Stimulated activated CD8-positive, alpha-beta memory T cell treated with anti-CD3 and anti-CD28 coated beads, Interleukin-15, amount 100 ng/mL, for 48 hours (primary cell): ENCODE results near the gene PRDM11.
"Not testable (repeated sequence)": the region's sequence is repeated elsewhere in the genome, so short reads cannot be mapped to it uniquely, and the experiment has no call there.

Experiments
- DNase-seq, 2 donors: peaks; one replicate each; pipeline ENCODE4 v3.0.0-alpha.2; 2020; ENCODE audit warnings: low read depth in 2 of 2

PRDM11 gene

GRCh38 chr11:45232341-45233080 lies 86.1 kb downstream of the PRDM11 start:
- no peak for DNase-seq

GRCh38 chr11:45233121-45233803 lies 86.8 kb downstream of the PRDM11 start:
- peak; percentile 36 to 39 for DNase-seq

- no peak for DNase-seq
Observed at GRCh38 chr11:45233804-45234170, 87.3 kb downstream of the PRDM11 start.

GRCh38 chr11:45234306-45235006 lies 88.0 kb downstream of the PRDM11 start:
- DNase-seq, result no peak

GRCh38 chr11:45237711-45238315 lies 91.4 kb downstream of the PRDM11 start:
- no peak for DNase-seq

- DNase-seq, result no peak
Observed at GRCh38 chr11:45238724-45239123, 92.3 kb downstream of the PRDM11 start.

GRCh38 chr11:45239733-45240132 lies 93.3 kb downstream of the PRDM11 start:
- no peak for DNase-seq

- no peak for DNase-seq
Observed at GRCh38 chr11:45243967-45244366, 97.5 kb downstream of the PRDM11 start.

- no peak for DNase-seq
Observed at GRCh38 chr11:45245218-45246045, 99.0 kb downstream of the PRDM11 start.

GRCh38 chr11:45246241-45246640 lies 99.8 kb downstream of the PRDM11 start:
- DNase-seq, result no peak

GRCh38 chr11:45247433-45247832 lies 101.0 kb downstream of the PRDM11 start:
- DNase-seq, result no peak

GRCh38 chr11:45248501-45249011 lies 102.1 kb downstream of the PRDM11 start:
- DNase-seq, result no peak

- not testable (repeated sequence) for DNase-seq
Observed at GRCh38 chr11:45249372-45249771, 102.9 kb downstream of the PRDM11 start.

- no peak for DNase-seq
Observed at GRCh38 chr11:45250035-45250718, 103.7 kb downstream of the PRDM11 start.

GRCh38 chr11:45252134-45252856 lies 105.9 kb downstream of the PRDM11 start:
- peak in 1 of 2 donors; percentile 11 for DNase-seq

- DNase-seq, result no peak
Observed at GRCh38 chr11:45252877-45253276, 106.4 kb downstream of the PRDM11 start.

GRCh38 chr11:45253640-45254039 lies 107.2 kb downstream of the PRDM11 start:
- no peak for DNase-seq

- no peak for DNase-seq
Observed at GRCh38 chr11:45254070-45254469, 107.6 kb downstream of the PRDM11 start.

GRCh38 chr11:45258982-45259530 lies 112.6 kb downstream of the PRDM11 start:
- no peak for DNase-seq

GRCh38 chr11:45259592-45259991 lies 113.2 kb downstream of the PRDM11 start:
- DNase-seq, result no peak
